ENCODE results near the gene MYBPC2.
A peak's percentile ranks its signal among the peaks of the same experiment; 100 is the strongest.

MYBPC2 gene

DNA sequence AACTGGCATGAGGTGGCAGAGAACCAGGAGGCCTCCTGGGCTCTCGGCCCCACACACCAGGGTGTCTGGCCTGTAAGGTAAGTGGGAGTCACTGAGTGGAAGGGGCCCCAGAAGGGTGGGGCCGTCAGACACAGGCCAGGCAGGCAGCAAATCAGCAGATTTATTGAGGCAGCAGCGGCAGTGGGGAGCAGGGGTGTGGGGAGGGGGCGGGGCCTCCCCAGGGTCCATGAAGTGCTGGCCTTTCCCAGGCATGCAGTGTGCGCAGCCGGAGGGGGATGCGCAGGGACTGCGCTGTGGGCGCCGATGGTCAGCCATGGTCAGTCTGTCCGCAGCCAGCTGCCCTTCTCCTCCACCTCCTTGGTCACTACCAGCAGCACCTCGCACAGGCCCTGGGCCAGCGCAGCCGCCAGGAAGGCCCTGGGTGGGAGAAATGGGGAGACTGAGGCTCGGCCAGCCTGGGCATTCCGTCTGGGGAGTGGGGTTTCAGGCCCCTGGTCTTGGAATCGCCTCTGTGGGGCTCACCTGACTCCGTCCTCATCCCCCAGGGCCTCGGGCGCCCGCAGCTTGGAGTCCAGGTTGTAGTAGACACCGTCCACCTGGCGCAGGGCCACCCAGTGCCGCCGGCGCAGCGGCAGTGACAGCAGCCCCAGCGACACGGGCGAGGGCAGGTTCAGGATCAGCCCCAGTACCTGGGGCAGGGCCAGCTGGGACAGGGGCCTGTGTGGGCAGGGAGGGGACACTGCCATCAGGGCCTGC is 73.3 kb downstream of the MYBPC2 start:
- no peak for DNase-seq

GRCh38 chr19:50506700-50507099 is 74.0 kb downstream of the MYBPC2 start:
- no peak for DNase-seq

- DNase-seq: no peak
Measured at GRCh38 chr19:50507376-50507775, 74.7 kb downstream of the MYBPC2 start.

DNA sequence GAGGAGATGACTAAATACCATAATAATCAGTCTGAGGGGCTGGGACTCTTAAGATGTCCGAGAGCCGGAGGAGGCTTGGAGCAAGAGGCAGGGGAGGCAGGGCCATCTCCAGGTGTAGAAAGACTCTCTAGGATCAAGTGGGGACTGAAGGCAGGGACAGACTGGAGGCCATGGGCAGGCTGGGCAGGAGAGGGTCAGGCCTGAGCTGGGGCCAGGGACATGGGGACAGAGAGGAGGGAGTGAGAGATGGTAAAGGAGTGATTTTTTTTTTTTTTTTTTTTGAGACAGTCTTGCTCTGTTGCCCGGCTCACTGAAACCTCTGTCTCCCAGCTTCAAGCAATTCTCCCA is 76.1 kb downstream of the MYBPC2 start:
- no peak for DNase-seq

- no peak for DNase-seq
Measured at GRCh38 chr19:50509366-50509765, 76.7 kb downstream of the MYBPC2 start.

DNA sequence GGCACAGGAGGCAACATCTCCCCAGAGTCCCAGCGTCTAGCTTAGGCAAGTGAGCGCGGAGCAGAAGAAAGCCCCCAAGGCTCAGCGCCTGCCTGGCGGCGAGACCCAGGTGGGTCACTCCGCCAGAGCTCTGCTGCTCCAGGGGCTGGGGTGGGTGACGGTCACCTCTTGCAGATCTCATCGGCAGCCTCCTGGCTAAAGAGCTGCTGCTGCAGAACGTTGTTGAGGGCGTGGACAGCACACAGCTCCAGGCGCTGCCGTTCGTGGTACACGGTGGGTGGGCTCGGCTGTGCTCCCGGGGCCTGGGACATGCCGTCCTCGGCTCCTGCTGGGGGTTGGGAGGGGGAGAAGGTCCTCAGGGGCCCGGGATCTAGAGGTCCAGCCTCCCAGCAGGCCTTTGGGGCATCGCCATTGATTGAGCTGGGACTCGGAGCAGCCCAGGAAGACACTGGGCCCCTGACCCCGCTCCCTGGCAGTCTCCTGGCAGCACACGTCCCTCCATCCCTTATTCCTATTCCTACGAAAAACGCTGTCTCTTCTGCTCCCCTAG is 77.5 kb downstream of the MYBPC2 start:
- DNase-seq: no peak

GRCh38 chr19:50510700-50511068 is 78.0 kb downstream of the MYBPC2 start:
- DNase-seq: no peak

DNA sequence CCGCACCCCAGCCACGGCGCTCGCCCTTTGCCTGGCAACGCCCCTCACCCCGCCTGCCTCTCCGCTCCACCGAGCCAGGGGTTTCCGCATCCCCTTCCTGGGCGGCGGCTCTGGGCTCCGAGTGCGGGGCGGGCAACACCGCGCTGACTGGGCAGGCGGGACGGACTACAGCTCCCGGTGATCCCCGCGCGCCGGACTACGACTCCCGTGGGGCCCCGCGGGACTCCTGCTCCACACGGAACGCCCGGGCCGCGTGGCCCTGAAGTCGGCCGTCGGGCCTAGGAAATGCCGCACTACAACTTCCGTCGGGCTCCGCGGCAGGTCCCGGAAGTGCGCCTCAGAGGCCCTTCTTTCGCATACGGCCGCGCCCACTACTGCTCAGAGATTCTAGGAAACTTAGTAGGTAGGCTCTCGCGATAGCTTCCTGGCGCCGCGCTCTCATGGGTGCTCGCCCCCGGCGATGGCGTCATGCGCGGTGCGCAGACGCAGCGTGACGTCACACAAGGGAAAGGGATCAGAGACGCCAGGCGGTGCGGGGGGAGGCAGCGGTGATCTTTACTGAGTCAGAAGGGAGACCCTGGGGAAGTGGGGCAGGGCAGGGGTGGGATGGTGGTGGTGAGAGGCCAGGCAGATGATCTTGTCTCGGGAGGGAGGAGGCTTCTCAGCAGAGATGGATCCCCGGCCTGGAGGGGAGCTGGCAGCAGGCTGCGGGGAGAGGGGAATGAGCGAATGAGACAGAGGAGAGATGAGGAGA is 78.6 kb downstream of the MYBPC2 start, which contains the start of gene JOSD2:
JOSD2 (minus strand) TSS at position 123 of the 754 bp plus-strand sequence. CDS start 760 bp downstream, outside the sequence.
- DNase-seq: peak; percentile 98

GRCh38 chr19:50512112-50512998 is 79.7 kb downstream of the MYBPC2 start:
- DNase-seq: no peak

GRCh38 chr19:50512999-50513745 is 80.5 kb downstream of the MYBPC2 start:
- DNase-seq: no peak

DNA sequence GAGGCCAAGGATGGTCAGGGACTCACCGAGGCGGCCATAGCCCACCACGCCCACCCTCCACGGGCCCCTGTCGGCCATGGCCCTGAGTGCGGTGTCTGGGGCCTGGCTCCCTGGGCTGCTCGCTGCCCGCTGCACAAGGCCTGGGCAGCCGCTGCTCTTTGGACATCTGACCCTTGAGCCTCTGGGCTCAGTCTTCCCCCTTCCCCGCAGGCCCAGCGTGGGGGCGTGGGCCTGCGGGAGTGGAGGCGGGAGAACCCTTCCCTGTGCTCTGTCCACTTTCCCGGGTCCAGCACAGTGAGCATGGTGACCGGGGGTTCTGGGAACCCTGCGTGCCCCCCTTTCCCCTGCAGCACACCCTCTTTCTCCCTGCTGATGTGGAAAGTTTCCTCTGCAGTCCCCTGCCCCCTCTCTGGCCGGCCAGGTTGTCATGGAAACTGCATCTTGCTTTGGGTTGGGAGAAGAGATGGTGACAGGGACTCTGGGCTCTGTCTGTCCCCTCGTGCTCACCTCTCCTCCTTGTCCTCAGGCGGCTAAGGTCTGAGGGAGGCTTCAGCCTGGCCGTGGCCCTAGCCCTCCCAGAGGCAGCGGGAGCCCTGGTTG is 81.2 kb downstream of the MYBPC2 start, which contains the start of gene ASPDH:
ASPDH (minus strand) TSS at position 168 of the 600 bp plus-strand sequence; CDS start at position 78, 90 bp downstream.
- no peak for DNase-seq

DNA sequence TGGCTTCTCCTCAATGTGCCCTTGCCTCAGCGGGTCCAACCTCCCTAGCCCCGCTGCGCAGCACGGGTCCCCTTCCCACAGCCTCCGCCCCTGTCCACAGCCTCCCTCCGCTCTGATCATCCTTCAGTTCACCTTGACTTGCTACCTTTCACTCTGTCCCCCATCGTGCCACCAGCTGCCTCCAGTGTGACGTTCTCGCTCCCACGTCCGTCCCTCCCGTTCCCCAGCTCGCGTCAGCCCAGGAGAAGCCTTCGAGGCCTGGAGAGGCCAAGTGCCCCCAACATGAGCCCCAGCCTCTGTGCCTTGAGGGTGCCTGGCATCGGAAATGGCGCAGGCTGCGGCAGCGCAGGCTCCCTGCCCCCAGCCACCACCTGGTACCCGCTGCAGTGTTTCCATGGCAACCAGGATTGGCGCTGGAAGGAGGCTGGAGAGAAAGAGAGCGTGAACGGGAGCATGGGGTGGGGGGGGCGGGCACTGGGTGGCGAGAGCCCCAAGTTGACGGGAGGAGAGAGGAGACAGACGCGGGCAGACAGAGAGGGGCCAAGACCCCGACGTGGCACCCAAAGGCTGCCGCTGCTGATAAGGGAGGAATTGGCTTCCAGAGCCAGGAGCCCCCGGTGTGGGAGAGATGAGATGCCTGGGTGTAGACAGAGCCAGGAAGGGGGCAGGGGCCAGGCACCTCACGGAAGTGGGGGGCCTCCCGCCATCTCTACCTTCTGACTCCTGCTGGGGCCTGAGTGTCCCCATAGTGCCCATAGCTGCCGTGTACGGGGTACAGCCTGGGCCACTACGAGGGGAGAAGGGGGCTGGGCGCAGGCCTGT is 81.9 kb downstream of the MYBPC2 start:
- no peak for DNase-seq

GRCh38 chr19:50515168-50515561 is 82.5 kb downstream of the MYBPC2 start:
- DNase-seq: no peak

Data from GF-D8 (cell line).